A549 (cell line): ENCODE results near the gene ASGR1. TPM values are rescaled to one million over a fixed set of nuclear protein-coding genes. Genes with fewer than 3 reads are reported as not detected.

Experiments used
- ATAC-seq, 2 experiments: fragments of 200-7000 bp in 1 of 2; fragments of >200 bp in 1 of 2; cut with Nextera tagmentation in 1 of 2; cut with Tn5 transposase in 1 of 2; 3 replicates each; pipeline versions ENCODE4 v1.8.0 to v1.9.1; 2018 to 2020; ENCODE audit warnings: mild to moderate bottlenecking in 1 of 2, moderate library complexity in 1 of 2
- CTCF ChIA-PET: fragments of 300-600 bp; sonication (Branson Sonifier 250); formaldehyde crosslinking; extraction: SDS; loops from one replicate; lab custom pipeline; 2021; ENCODE audit warnings: antibody characterized with exemption, inconsistent platforms; lab: Yijun Ruan, JAX
- POLR2A ChIA-PET: fragments of 350-600 bp; formaldehyde crosslinking; extraction: SDS; loops from one replicate; lab custom pipeline; 2021; ENCODE audit warnings: antibody characterized with exemption, inconsistent platforms; lab: Yijun Ruan, JAX
- DNase-seq, 2 experiments: peaks; one replicate each; pipeline versions ENCODE4 v3.0.0 to v3.0.0-alpha.2; 2011 to 2016; ENCODE audit warnings: low read depth in 1 of 2, low spot score in 1 of 2
- FAIRE-seq: peaks from 2 replicates; lab custom pipeline; 2011; peaks lifted over from hg19 to GRCh38; lab: Jason Lieb, UNC
- H3K27ac ChIP-seq, 2 experiments: fragments of >200 bp; sonication (Bioruptor Twin); formaldehyde crosslinking; 3 replicates each; pipeline ENCODE4 v1.5.1; 2016 to 2017
- H3K4me1 ChIP-seq: fragments of >200 bp; sonication (Bioruptor Twin); formaldehyde crosslinking; 3 replicates; pipeline ENCODE4 v1.6.1; 2016
- H3K4me2 ChIP-seq: fragments of >200 bp; sonication (Bioruptor Twin); formaldehyde crosslinking; 3 replicates; pipeline ENCODE4 v1.6.1; 2016
- H3K4me3 ChIP-seq: fragments of >200 bp; sonication (Bioruptor Twin); formaldehyde crosslinking; 3 replicates; pipeline ENCODE4 v1.5.1; 2016
- H3K9me3 ChIP-seq: fragments of >200 bp; sonication (Bioruptor Twin); formaldehyde crosslinking; 3 replicates; pipeline ENCODE4 v1.6.1; 2016
- ATOH8 ChIP-seq: fragments of 250-450 bp; sonication (Bioruptor Pico); IDR thresholded peaks from 2 replicates; pipeline ENCODE4 v1.5.0; 2020; ENCODE audit warnings: low read depth, mild to moderate bottlenecking, moderate library complexity
- CTCF ChIP-seq: fragments of >200 bp; sonication (Bioruptor Twin); formaldehyde crosslinking; IDR thresholded peaks from 3 replicates; pipeline ENCODE4 v1.5.1; 2016
- E2F6 ChIP-seq: IDR thresholded peaks from 2 replicates; pipeline ENCODE4 v1.6.1; 2012; ENCODE audit warnings: low read depth, borderline replicate concordance
- EP300 ChIP-seq, 2 experiments: fragments of >200 bp; sonication (Bioruptor Twin); formaldehyde crosslinking; IDR thresholded peaks; 2 replicates in 1 of 2; 3 replicates in 1 of 2; pipeline ENCODE4 v1.6.1; 2016 to 2017
- ESRRA ChIP-seq: fragments of 150-350 bp; IDR thresholded peaks from 2 replicates; pipeline ENCODE4 v1.6.1; 2014; ENCODE audit warnings: mild to moderate bottlenecking, low read length, borderline replicate concordance
- FOSB ChIP-seq: fragments of 250-450 bp; sonication (Bioruptor Pico); IDR thresholded peaks from 2 replicates; pipeline ENCODE4 v1.5.0; 2020; ENCODE audit warnings: mild to moderate bottlenecking, moderate library complexity
- FOSL2 ChIP-seq, 2 experiments: fragments of 450-650 bp in 1 of 2; fragments of >200 bp in 1 of 2; sonication (Bioruptor Twin) in 1 of 2; formaldehyde crosslinking; IDR thresholded peaks; 2 replicates each; pipeline versions ENCODE4 v1.5.0 to v1.6.1; 2016 to 2020; ENCODE audit warnings: mild to moderate bottlenecking in 1 of 2, moderate library complexity in 1 of 2
- HEYL ChIP-seq: fragments of 250-450 bp; sonication (Bioruptor Pico); IDR thresholded peaks from 2 replicates; pipeline ENCODE4 v1.8.0; 2021; ENCODE audit warnings: mild to moderate bottlenecking, moderate library complexity
- HOXA7 ChIP-seq: fragments of 250-450 bp; sonication (Bioruptor Pico); IDR thresholded peaks from 2 replicates; pipeline ENCODE4 v1.5.0; 2020; ENCODE audit warnings: mild to moderate bottlenecking, moderate library complexity
- JUN ChIP-seq, 2 experiments: fragments of >200 bp; sonication (Bioruptor Twin); formaldehyde crosslinking; IDR thresholded peaks; 2 replicates in 1 of 2; 3 replicates in 1 of 2; pipeline ENCODE4 v1.6.1; 2016 to 2017
- MAX ChIP-seq: IDR thresholded peaks from 2 replicates; pipeline ENCODE4 v1.6.1; 2012
- NR3C1 ChIP-seq: fragments of >200 bp; sonication (Bioruptor Twin); formaldehyde crosslinking; IDR thresholded peaks from 3 replicates; pipeline ENCODE4 v1.6.1; 2017
- POLR2AphosphoS2 ChIP-seq: conservative IDR thresholded peaks from 2 replicates; pipeline ENCODE4 v1.6.1; 2012; ENCODE audit warnings: low read length, improper control_type of control experiment, inconsistent platforms
- RARB ChIP-seq: fragments of 250-450 bp; sonication (Bioruptor Pico); IDR thresholded peaks from 2 replicates; pipeline ENCODE4 v1.8.0; 2021; ENCODE audit warnings: mild to moderate bottlenecking, moderate library complexity
- TP53 ChIP-seq: fragments of 250-450 bp; sonication (Bioruptor Pico); IDR thresholded peaks from 2 replicates; pipeline ENCODE4 v1.5.0; 2021; ENCODE audit warnings: mild to moderate bottlenecking, moderate library complexity
- WGBS: methylation state at CpG from one replicate; pipeline ENCODE4 v1.1.6; 2017; ENCODE audit errors: missing lambda C conversion rate; 5-methylcytosine and 5-hydroxymethylcytosine counted together
- polyA plus RNA-seq, 4 experiments: library from polyadenylated mRNA; depleted of rRNA in 3 of 4; stranded (reverse); fragments of >200 nt; fragmentation: RNase III in 1 of 4; extraction: RNeasy Plus Mini Kit Qiagen cat#74134 plus additional on column Dnase treatment in 1 of 4; gene quantifications; 2 replicates in 3 of 4; 3 replicates in 1 of 4; pipeline ENCODE4 v1.2.3, GENCODE V29; 2011 to 2017
- small RNA-seq, 6 experiments: library from RNA; depleted of rRNA; stranded (forward); fragments of <200 nt; gene quantifications; one replicate each; pipeline ENCODE3, GENCODE V24; 2012
- TF ChIP-seq, protein P1 (sequence below): fragments of 250-450 bp; sonication (Bioruptor Pico); IDR thresholded peaks from 2 replicates; pipeline ENCODE4 v1.5.0; 2021; ENCODE audit warnings: mild to moderate bottlenecking, moderate library complexity, borderline replicate concordance

Gene ASGR1
- polyA plus RNA-seq, 2 of the 4 experiments (the other 2 are of a cell fraction), result 1.6 to 2.6 TPM

DNA sequence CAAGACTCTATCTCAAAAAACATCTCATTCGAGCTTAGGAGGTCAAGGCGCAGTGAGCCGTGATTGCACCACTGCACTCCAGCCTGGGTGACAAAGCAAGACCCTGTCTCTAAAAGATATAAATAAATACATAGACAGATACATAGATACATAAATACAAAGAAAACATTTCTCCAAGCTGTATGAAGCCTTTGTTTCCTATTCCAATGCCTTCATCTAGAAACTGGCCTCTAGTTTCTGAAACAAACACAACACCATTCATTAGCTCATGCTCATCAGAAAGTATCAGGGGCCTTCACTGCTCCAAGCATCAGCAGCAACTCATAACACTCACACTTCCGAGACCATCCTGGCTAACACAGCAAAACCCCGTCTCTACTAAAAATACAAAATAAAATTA lies 54.2 kb downstream of the ASGR1 start:
- no peak overlapping the region for H3K4me3 ChIP-seq
- ChIA-PET POLR2A (no interaction called here), CTCF (interaction anchor here (0.9 to 45.7 kb wide), 9 partner anchors 9 to 172 kb away, joined by 3 to 1477 read pairs (median 7); partner anchors contain the start of genes ASGR2, SLC16A11 and SLC16A13)
- H3K9me3 ChIP-seq, result no peaks in the 10 kb centered on the region
- 82% methylated on average over 5 of the region's 5 CpGs for WGBS
- H3K27ac ChIP-seq, result no peak overlapping the region
- ATAC-seq, result no peak
- H3K4me1 ChIP-seq, result no peaks in the 10 kb centered on the region
- H3K4me2 ChIP-seq, result no peak overlapping the region
- no peak for DNase-seq
- no peak for TF ChIP-seq JUN (IDR thresholded peaks at IDR 0.05)
- no peak for FAIRE-seq

DNA sequence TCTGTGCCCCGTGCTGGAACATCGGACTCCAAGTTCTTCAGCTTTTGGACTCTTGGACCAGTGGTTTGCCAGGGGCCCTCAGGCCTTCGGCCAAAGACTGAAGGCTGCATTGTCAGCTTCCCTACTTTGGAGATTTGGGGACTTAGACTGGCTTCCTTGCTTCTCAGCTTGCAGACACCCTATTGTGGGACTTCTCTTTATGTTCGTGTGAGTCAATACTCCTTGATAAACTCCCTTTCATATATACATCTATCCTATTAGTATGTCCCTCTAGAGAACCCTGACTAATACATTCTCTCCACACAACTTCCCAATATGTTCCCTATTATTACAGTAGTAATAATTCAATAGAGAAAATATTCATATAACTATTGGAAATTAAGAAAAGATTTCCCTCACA lies 55.3 kb downstream of the ASGR1 start:
- Histone ChIP-seq H3K4me2 (no peak overlapping the region), H3K9me3 (no peaks in the 10 kb centered on the region), H3K4me1 (no peaks in the 10 kb centered on the region), H3K4me3 (no peak overlapping the region), H3K27ac (no peak overlapping the region)
- WGBS, result 74% methylated on average over 4 of the region's 4 CpGs
- DNase-seq (no peak), FAIRE-seq (no peak), ATAC-seq (no peak)
- ChIA-PET POLR2A (no interaction called here), CTCF (interaction anchor here (0.9 to 45.7 kb wide), 5 partner anchors 12 to 72 kb away, joined by 4 to 1477 read pairs (median 7); partner anchors contain the start of genes SLC16A11 and SLC16A13)
- TF ChIP-seq NR3C1, result no peak
- TF ChIP-seq RARB (CRISPR knock-in tag), result no peak
- TF ChIP-seq FOSB (CRISPR knock-in tag), result no peak
- no peak for TF ChIP-seq HOXA7 (CRISPR knock-in tag)
- TF ChIP-seq ESRRA, result no peak
- TF ChIP-seq HEYL (CRISPR knock-in tag), result no peak
- no peak for TF ChIP-seq EP300 (IDR thresholded peaks at IDR 0.05)
- no peak for TF ChIP-seq FOSL2 (IDR thresholded peaks at IDR 0.05)
- no peak for TF ChIP-seq FOSL2 (CRISPR knock-in tag; IDR thresholded peaks at IDR 0.05)
- TF ChIP-seq POLR2AphosphoS2, result no peak
- TF ChIP-seq ATOH8 (CRISPR knock-in tag), result no peak
- TF ChIP-seq E2F6, result no peak
- TF ChIP-seq TP53, result no peak
- no peak for TF ChIP-seq MAX
- no peak for TF ChIP-seq CTCF
- TF ChIP-seq, protein P1, sequence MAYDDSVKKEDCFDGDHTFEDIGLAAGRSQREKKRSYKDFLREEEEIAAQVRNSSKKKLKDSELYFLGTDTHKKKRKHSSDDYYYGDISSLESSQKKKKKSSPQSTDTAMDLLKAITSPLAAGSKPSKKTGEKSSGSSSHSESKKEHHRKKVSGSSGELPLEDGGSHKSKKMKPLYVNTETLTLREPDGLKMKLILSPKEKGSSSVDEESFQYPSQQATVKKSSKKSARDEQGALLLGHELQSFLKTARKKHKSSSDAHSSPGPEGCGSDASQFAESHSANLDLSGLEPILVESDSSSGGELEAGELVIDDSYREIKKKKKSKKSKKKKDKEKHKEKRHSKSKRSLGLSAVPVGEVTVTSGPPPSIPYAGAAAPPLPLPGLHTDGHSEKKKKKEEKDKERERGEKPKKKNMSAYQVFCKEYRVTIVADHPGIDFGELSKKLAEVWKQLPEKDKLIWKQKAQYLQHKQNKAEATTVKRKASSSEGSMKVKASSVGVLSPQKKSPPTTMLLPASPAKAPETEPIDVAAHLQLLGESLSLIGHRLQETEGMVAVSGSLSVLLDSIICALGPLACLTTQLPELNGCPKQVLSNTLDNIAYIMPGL (CRISPR knock-in tag), result no peak

Small RNAs within 50 kb of the gene (small RNA-seq; reads per million reads assigned to genes)
- gene AC120057.4 (0 reads per million in 6 experiments), gene MIR324 (33.4 to 4,513 (median 3,561) reads per million in 6 experiments)

Other genes with a start within 250 kb of the ASGR1 start
- gene ALOX12, start 183.3 kb downstream of the ASGR1 start, polyA plus RNA-seq (2011; rRNA removed), result not detected in 2 replicates
- not detected in 3 replicates for gene ALOX12, start 183.3 kb downstream of the ASGR1 start, polyA plus RNA-seq (2017; fragmentation: RNase III; extraction: RNeasy Plus Mini Kit Qiagen cat#74134 plus additional on column Dnase treatment)
- 185 and 210 TPM in 2 replicates for gene RNASEK, start 166.7 kb downstream of the ASGR1 start, polyA plus RNA-seq (2011; rRNA removed)
- gene RNASEK, start 166.7 kb downstream of the ASGR1 start, polyA plus RNA-seq (2017; fragmentation: RNase III; extraction: RNeasy Plus Mini Kit Qiagen cat#74134 plus additional on column Dnase treatment), result 388 to 426 TPM (median 424 TPM) in 3 replicates
- gene BCL6B, start 156.3 kb downstream of the ASGR1 start, polyA plus RNA-seq (2011; rRNA removed), result 0.16 TPM in 1 of 2 replicates, not detected in the other
- gene BCL6B, start 156.3 kb downstream of the ASGR1 start, polyA plus RNA-seq (2017; fragmentation: RNase III; extraction: RNeasy Plus Mini Kit Qiagen cat#74134 plus additional on column Dnase treatment), result 0.03 to 0.04 TPM in 2 of 3 replicates, not detected in the other
- gene SLC16A13, start 143.4 kb downstream of the ASGR1 start, polyA plus RNA-seq (2011; rRNA removed), result 6.2 and 8.0 TPM in 2 replicates
- gene SLC16A13, start 143.4 kb downstream of the ASGR1 start, polyA plus RNA-seq (2017; fragmentation: RNase III; extraction: RNeasy Plus Mini Kit Qiagen cat#74134 plus additional on column Dnase treatment), result 6.2 to 10.9 TPM (median 10.4 TPM) in 3 replicates
- not detected in 2 replicates for gene SLC16A11, start 135.3 kb downstream of the ASGR1 start, polyA plus RNA-seq (2011; rRNA removed)
- not detected in 3 replicates for gene SLC16A11, start 135.3 kb downstream of the ASGR1 start, polyA plus RNA-seq (2017; fragmentation: RNase III; extraction: RNeasy Plus Mini Kit Qiagen cat#74134 plus additional on column Dnase treatment)
- gene CLEC10A, start 99.1 kb downstream of the ASGR1 start, polyA plus RNA-seq (2011; rRNA removed), result not detected in 2 replicates
- not detected in 3 replicates for gene CLEC10A, start 99.1 kb downstream of the ASGR1 start, polyA plus RNA-seq (2017; fragmentation: RNase III; extraction: RNeasy Plus Mini Kit Qiagen cat#74134 plus additional on column Dnase treatment)
- 0.25 and 0.34 TPM in 2 replicates for gene ASGR2, start 64.5 kb downstream of the ASGR1 start, polyA plus RNA-seq (2011; rRNA removed)
- gene ASGR2, start 64.5 kb downstream of the ASGR1 start, polyA plus RNA-seq (2017; fragmentation: RNase III; extraction: RNeasy Plus Mini Kit Qiagen cat#74134 plus additional on column Dnase treatment), result 0.06 TPM in 1 of 3 replicates, not detected in the others
- gene DLG4, start 40.5 kb upstream of the ASGR1 start, polyA plus RNA-seq (2011; rRNA removed), result 8.3 and 9.2 TPM in 2 replicates
- gene DLG4, start 40.5 kb upstream of the ASGR1 start, polyA plus RNA-seq (2017; fragmentation: RNase III; extraction: RNeasy Plus Mini Kit Qiagen cat#74134 plus additional on column Dnase treatment), result 16.1 to 22.6 TPM (median 21.3 TPM) in 3 replicates
- 238 and 288 TPM in 2 replicates for gene ACADVL, start 40.6 kb upstream of the ASGR1 start, polyA plus RNA-seq (2011; rRNA removed)
- 392 to 429 TPM (median 425 TPM) in 3 replicates for gene ACADVL, start 40.6 kb upstream of the ASGR1 start, polyA plus RNA-seq (2017; fragmentation: RNase III; extraction: RNeasy Plus Mini Kit Qiagen cat#74134 plus additional on column Dnase treatment)
- gene DVL2, start 55.1 kb upstream of the ASGR1 start, polyA plus RNA-seq (2011; rRNA removed), result 5.7 and 9.6 TPM in 2 replicates
- gene DVL2, start 55.1 kb upstream of the ASGR1 start, polyA plus RNA-seq (2017; fragmentation: RNase III; extraction: RNeasy Plus Mini Kit Qiagen cat#74134 plus additional on column Dnase treatment), result 30.7 to 40.4 TPM (median 37.7 TPM) in 3 replicates
- 52.1 and 61.2 TPM in 2 replicates for gene PHF23, start 60.1 kb upstream of the ASGR1 start, polyA plus RNA-seq (2011; rRNA removed)
- 70.9 to 80.2 TPM (median 79.1 TPM) in 3 replicates for gene PHF23, start 60.1 kb upstream of the ASGR1 start, polyA plus RNA-seq (2017; fragmentation: RNase III; extraction: RNeasy Plus Mini Kit Qiagen cat#74134 plus additional on column Dnase treatment)
- gene GABARAP, start 63.1 kb upstream of the ASGR1 start, polyA plus RNA-seq (2011; rRNA removed), result 399 and 502 TPM in 2 replicates
- gene GABARAP, start 63.1 kb upstream of the ASGR1 start, polyA plus RNA-seq (2017; fragmentation: RNase III; extraction: RNeasy Plus Mini Kit Qiagen cat#74134 plus additional on column Dnase treatment), result 431 to 510 TPM (median 504 TPM) in 3 replicates
- 161 and 251 TPM in 2 replicates for gene CTDNEP1, start 72.4 kb upstream of the ASGR1 start, polyA plus RNA-seq (2011; rRNA removed)
- 145 to 151 TPM (median 147 TPM) in 3 replicates for gene CTDNEP1, start 72.4 kb upstream of the ASGR1 start, polyA plus RNA-seq (2017; fragmentation: RNase III; extraction: RNeasy Plus Mini Kit Qiagen cat#74134 plus additional on column Dnase treatment)
- 114 and 133 TPM in 2 replicates for gene ELP5, start 72.8 kb upstream of the ASGR1 start, polyA plus RNA-seq (2011; rRNA removed)
- 89.2 to 97.3 TPM (median 92.1 TPM) in 3 replicates for gene ELP5, start 72.8 kb upstream of the ASGR1 start, polyA plus RNA-seq (2017; fragmentation: RNase III; extraction: RNeasy Plus Mini Kit Qiagen cat#74134 plus additional on column Dnase treatment)
- 4.2 and 4.6 TPM in 2 replicates for gene CLDN7, start 83.1 kb upstream of the ASGR1 start, polyA plus RNA-seq (2011; rRNA removed)
- 0.59 to 0.97 TPM (median 0.59 TPM) in 3 replicates for gene CLDN7, start 83.1 kb upstream of the ASGR1 start, polyA plus RNA-seq (2017; fragmentation: RNase III; extraction: RNeasy Plus Mini Kit Qiagen cat#74134 plus additional on column Dnase treatment)
- 0.16 TPM in 2 replicates for gene SLC2A4, start 102.3 kb upstream of the ASGR1 start, polyA plus RNA-seq (2011; rRNA removed)
- gene SLC2A4, start 102.3 kb upstream of the ASGR1 start, polyA plus RNA-seq (2017; fragmentation: RNase III; extraction: RNeasy Plus Mini Kit Qiagen cat#74134 plus additional on column Dnase treatment), result 0.17 to 0.18 TPM (median 0.17 TPM) in 3 replicates
- gene YBX2, start 115.3 kb upstream of the ASGR1 start, polyA plus RNA-seq (2011; rRNA removed), result 0.61 and 0.98 TPM in 2 replicates
- gene YBX2, start 115.3 kb upstream of the ASGR1 start, polyA plus RNA-seq (2017; fragmentation: RNase III; extraction: RNeasy Plus Mini Kit Qiagen cat#74134 plus additional on column Dnase treatment), result 0.22 to 0.57 TPM (median 0.36 TPM) in 3 replicates
- 945 and 969 TPM in 2 replicates for gene EIF5A, start 128.3 kb upstream of the ASGR1 start, polyA plus RNA-seq (2011; rRNA removed)
- gene EIF5A, start 128.3 kb upstream of the ASGR1 start, polyA plus RNA-seq (2017; fragmentation: RNase III; extraction: RNeasy Plus Mini Kit Qiagen cat#74134 plus additional on column Dnase treatment), result 1,779 to 2,042 TPM (median 1,918 TPM) in 3 replicates
- 48.5 and 61.7 TPM in 2 replicates for gene GPS2, start 136.0 kb upstream of the ASGR1 start, polyA plus RNA-seq (2011; rRNA removed)
- gene GPS2, start 136.0 kb upstream of the ASGR1 start, polyA plus RNA-seq (2017; fragmentation: RNase III; extraction: RNeasy Plus Mini Kit Qiagen cat#74134 plus additional on column Dnase treatment), result 147 to 171 TPM (median 158 TPM) in 3 replicates
- 12.2 and 18.3 TPM in 2 replicates for gene NEURL4, start 150.0 kb upstream of the ASGR1 start, polyA plus RNA-seq (2011; rRNA removed)
- 44.2 to 50.4 TPM (median 47.5 TPM) in 3 replicates for gene NEURL4, start 150.0 kb upstream of the ASGR1 start, polyA plus RNA-seq (2017; fragmentation: RNase III; extraction: RNeasy Plus Mini Kit Qiagen cat#74134 plus additional on column Dnase treatment)
- 0.03 and 0.41 TPM in 2 replicates for gene ACAP1, start 157.2 kb upstream of the ASGR1 start, polyA plus RNA-seq (2011; rRNA removed)
- gene ACAP1, start 157.2 kb upstream of the ASGR1 start, polyA plus RNA-seq (2017; fragmentation: RNase III; extraction: RNeasy Plus Mini Kit Qiagen cat#74134 plus additional on column Dnase treatment), result 1.3 to 2.1 TPM (median 1.4 TPM) in 3 replicates
- gene KCTD11, start 172.8 kb upstream of the ASGR1 start, polyA plus RNA-seq (2011; rRNA removed), result 6.1 and 7.0 TPM in 2 replicates
- 9.6 to 10.7 TPM (median 10.3 TPM) in 3 replicates for gene KCTD11, start 172.8 kb upstream of the ASGR1 start, polyA plus RNA-seq (2017; fragmentation: RNase III; extraction: RNeasy Plus Mini Kit Qiagen cat#74134 plus additional on column Dnase treatment)
- not detected in 2 replicates for gene TMEM95, start 175.8 kb upstream of the ASGR1 start, polyA plus RNA-seq (2011; rRNA removed)
- gene TMEM95, start 175.8 kb upstream of the ASGR1 start, polyA plus RNA-seq (2017; fragmentation: RNase III; extraction: RNeasy Plus Mini Kit Qiagen cat#74134 plus additional on column Dnase treatment), result not detected in 3 replicates
- gene TNK1, start 201.7 kb upstream of the ASGR1 start, polyA plus RNA-seq (2011; rRNA removed), result 1.2 and 1.8 TPM in 2 replicates
- gene TNK1, start 201.7 kb upstream of the ASGR1 start, polyA plus RNA-seq (2017; fragmentation: RNase III; extraction: RNeasy Plus Mini Kit Qiagen cat#74134 plus additional on column Dnase treatment), result 2.1 to 2.4 TPM (median 2.2 TPM) in 3 replicates
- 11.0 and 13.7 TPM in 2 replicates for gene PLSCR3, start 215.2 kb upstream of the ASGR1 start, polyA plus RNA-seq (2011; rRNA removed)
- gene PLSCR3, start 215.2 kb upstream of the ASGR1 start, polyA plus RNA-seq (2017; fragmentation: RNase III; extraction: RNeasy Plus Mini Kit Qiagen cat#74134 plus additional on column Dnase treatment), result 27.5 to 33.4 TPM (median 29.6 TPM) in 3 replicates
- 127 and 210 TPM in 2 replicates for gene TMEM256, start 224.7 kb upstream of the ASGR1 start, polyA plus RNA-seq (2011; rRNA removed)
- 142 to 166 TPM (median 164 TPM) in 3 replicates for gene TMEM256, start 224.7 kb upstream of the ASGR1 start, polyA plus RNA-seq (2017; fragmentation: RNase III; extraction: RNeasy Plus Mini Kit Qiagen cat#74134 plus additional on column Dnase treatment)
- 4.1 and 6.9 TPM in 2 replicates for gene NLGN2, start 228.5 kb upstream of the ASGR1 start, polyA plus RNA-seq (2011; rRNA removed)
- 17.6 to 27.9 TPM (median 27.5 TPM) in 3 replicates for gene NLGN2, start 228.5 kb upstream of the ASGR1 start, polyA plus RNA-seq (2017; fragmentation: RNase III; extraction: RNeasy Plus Mini Kit Qiagen cat#74134 plus additional on column Dnase treatment)
- not detected in 2 replicates for gene SPEM1, start 241.0 kb upstream of the ASGR1 start, polyA plus RNA-seq (2011; rRNA removed)
- 0.09 to 0.13 TPM in 2 of 3 replicates, not detected in the other for gene SPEM1, start 241.0 kb upstream of the ASGR1 start, polyA plus RNA-seq (2017; fragmentation: RNase III; extraction: RNeasy Plus Mini Kit Qiagen cat#74134 plus additional on column Dnase treatment)
- not detected in 2 replicates for gene SPEM2, start 246.2 kb upstream of the ASGR1 start, polyA plus RNA-seq (2011; rRNA removed)
- gene SPEM2, start 246.2 kb upstream of the ASGR1 start, polyA plus RNA-seq (2017; fragmentation: RNase III; extraction: RNeasy Plus Mini Kit Qiagen cat#74134 plus additional on column Dnase treatment), result not detected in 3 replicates
- gene SPEM3, start 249.5 kb upstream of the ASGR1 start, polyA plus RNA-seq (2011; rRNA removed), result not detected in 2 replicates
- gene SPEM3, start 249.5 kb upstream of the ASGR1 start, polyA plus RNA-seq (2017; fragmentation: RNase III; extraction: RNeasy Plus Mini Kit Qiagen cat#74134 plus additional on column Dnase treatment), result not detected in 3 replicates